Dendritic cell treated with granulocyte-macrophage colony-stimulating factor and Interleukin-4, amounts not matched to agents 40 ng/mL and 50 ng/mL, for 4 days (primary cell): ENCODE data around the gene THUMPD2.

Experiments used
- H3K27ac Mint-ChIP-seq: one replicate; pipeline ENCODE4 v1.8.0; 2022; ENCODE audit warnings: mild to moderate bottlenecking, mixed read lengths
- H3K27me3 Mint-ChIP-seq: one replicate; pipeline ENCODE4 v1.8.0; 2022; ENCODE audit warnings: mild to moderate bottlenecking, mixed read lengths
- H3K36me3 Mint-ChIP-seq: one replicate; pipeline ENCODE4 v1.8.0; 2022; ENCODE audit warnings: low read depth, mixed read lengths
- H3K4me1 Mint-ChIP-seq: one replicate; pipeline ENCODE4 v1.8.0; 2022; ENCODE audit warnings: low read depth, mixed read lengths
- H3K4me3 Mint-ChIP-seq: one replicate; pipeline ENCODE4 v1.8.0; 2022; ENCODE audit warnings: mild to moderate bottlenecking, moderate library complexity, mixed read lengths
- H3K9me3 Mint-ChIP-seq: one replicate; pipeline ENCODE4 v1.8.0; 2022; ENCODE audit warnings: mixed read lengths
- intact Hi-C: fragments of 100-400 bp; cut with micrococcal nuclease; formaldehyde crosslinking; loops from one replicate; pipeline ENCODE4 v1.15.0; 2022

Gene THUMPD2

GRCh38 chr2:39780825-39781600 is 2.0 kb upstream of the THUMPD2 start:
- intact Hi-C loops, result no loop called here
- Mint-ChIP-seq H3K4me3 (peak overlapping the region; percentile 41), H3K27me3 (peaks cover 2% of the 10 kb centered on the region), H3K36me3 (peaks cover 7% of the 10 kb centered on the region), H3K9me3 (no peaks in the 10 kb centered on the region), H3K4me1 (peaks cover 55% of the 10 kb centered on the region), H3K27ac (peak overlapping the region; percentile 23)

GRCh38 chr2:39779927-39780326 is 869 bp upstream of the THUMPD2 start:
- Mint-ChIP-seq H3K4me1 (peaks cover 59% of the 10 kb centered on the region), H3K4me3 (peak overlapping the region; percentile 88), H3K27me3 (peaks cover 2% of the 10 kb centered on the region), H3K36me3 (peaks cover 7% of the 10 kb centered on the region), H3K27ac (peak overlapping the region; percentile 95), H3K9me3 (no peaks in the 10 kb centered on the region)
- intact Hi-C loops, result loop anchor here (5.0 kb wide), 1 partner anchor 343 kb away; the partner anchor contains the start of gene MAP4K3

GRCh38 chr2:39779341-39779851 is 338 bp upstream of the THUMPD2 start:
- Mint-ChIP-seq H3K9me3 (no peaks in the 10 kb centered on the region), H3K4me3 (peak overlapping the region; percentile 88), H3K27ac (peak overlapping the region; percentile 95), H3K4me1 (peaks cover 62% of the 10 kb centered on the region), H3K36me3 (peaks cover 7% of the 10 kb centered on the region), H3K27me3 (peaks cover 2% of the 10 kb centered on the region)
- intact Hi-C loops, result loop anchor here (5.0 kb wide), 1 partner anchor 342 kb away; the partner anchor contains the start of gene MAP4K3

- H3K27me3 Mint-ChIP-seq, result peaks cover 2% of the 10 kb centered on the region
Observed at GRCh38 chr2:39778233-39778632, 825 bp downstream of the THUMPD2 start.

GRCh38 chr2:39772812-39773152 is 6.3 kb downstream of the THUMPD2 start:
- Mint-ChIP-seq H3K27me3 (no peaks in the 10 kb centered on the region), H3K9me3 (no peaks in the 10 kb centered on the region), H3K4me3 (no peak overlapping the region), H3K27ac (no peak overlapping the region), H3K36me3 (peaks cover 14% of the 10 kb centered on the region), H3K4me1 (peaks cover 24% of the 10 kb centered on the region)
- intact Hi-C loops, result no loop called here

More at GRCh38 chr2:39778233-39778632, 825 bp downstream of the THUMPD2 start:
- Mint-ChIP-seq H3K9me3 (no peaks in the 10 kb centered on the region), H3K4me3 (peak overlapping the region; percentile 88), H3K4me1 (peaks cover 57% of the 10 kb centered on the region), H3K36me3 (peaks cover 7% of the 10 kb centered on the region), H3K27ac (peak overlapping the region; percentile 95)
- intact Hi-C loops, result loop anchor here (5.0 kb wide), 1 partner anchor 341 kb away; the partner anchor contains the start of gene MAP4K3

- peaks cover 16% of the 10 kb centered on the region for H3K36me3 Mint-ChIP-seq
- intact Hi-C loops, result no loop called here
- no peaks in the 10 kb centered on the region for H3K27me3 Mint-ChIP-seq
- no peak overlapping the region for H3K4me3 Mint-ChIP-seq
- H3K27ac Mint-ChIP-seq, result no peak overlapping the region
- H3K4me1 Mint-ChIP-seq, result peaks cover 19% of the 10 kb centered on the region
- H3K9me3 Mint-ChIP-seq, result no peaks in the 10 kb centered on the region
Observed at GRCh38 chr2:39772086-39772811, 6.8 kb downstream of the THUMPD2 start.

GRCh38 chr2:39762448-39762847 is 16.6 kb downstream of the THUMPD2 start:
- Mint-ChIP-seq H3K4me3 (no peak overlapping the region), H3K4me1 (peaks cover 9% of the 10 kb centered on the region), H3K9me3 (no peaks in the 10 kb centered on the region), H3K36me3 (peaks cover 71% of the 10 kb centered on the region), H3K27me3 (no peaks in the 10 kb centered on the region), H3K27ac (no peak overlapping the region)
- intact Hi-C loops, result no loop called here

GRCh38 chr2:39757156-39757555 is 21.9 kb downstream of the THUMPD2 start:
- Mint-ChIP-seq H3K27ac (no peak overlapping the region), H3K4me1 (peaks cover 9% of the 10 kb centered on the region), H3K36me3 (peaks cover 68% of the 10 kb centered on the region), H3K4me3 (no peak overlapping the region), H3K27me3 (no peaks in the 10 kb centered on the region), H3K9me3 (no peaks in the 10 kb centered on the region)
- intact Hi-C loops, result no loop called here

GRCh38 chr2:39755466-39755865 is 23.6 kb downstream of the THUMPD2 start:
- Mint-ChIP-seq H3K27ac (no peak overlapping the region), H3K4me3 (no peak overlapping the region)
- intact Hi-C loops, result no loop called here

GRCh38 chr2:39743269-39743776 is 35.7 kb downstream of the THUMPD2 start:
- no peak overlapping the region for H3K4me3 Mint-ChIP-seq
- no peak overlapping the region for H3K27ac Mint-ChIP-seq
- peaks cover 26% of the 10 kb centered on the region for H3K4me1 Mint-ChIP-seq
- intact Hi-C loops, result no loop called here
- peaks cover 42% of the 10 kb centered on the region for H3K36me3 Mint-ChIP-seq
- H3K27me3 Mint-ChIP-seq, result no peaks in the 10 kb centered on the region
- no peaks in the 10 kb centered on the region for H3K9me3 Mint-ChIP-seq

More at GRCh38 chr2:39755466-39755865, 23.6 kb downstream of the THUMPD2 start:
- Mint-ChIP-seq H3K4me1 (peaks cover 7% of the 10 kb centered on the region), H3K9me3 (no peaks in the 10 kb centered on the region), H3K27me3 (no peaks in the 10 kb centered on the region), H3K36me3 (peaks cover 62% of the 10 kb centered on the region)

GRCh38 chr2:39741871-39742270 is 37.2 kb downstream of the THUMPD2 start:
- Mint-ChIP-seq H3K4me3 (no peak overlapping the region), H3K9me3 (no peaks in the 10 kb centered on the region), H3K36me3 (peaks cover 54% of the 10 kb centered on the region), H3K27ac (no peak overlapping the region), H3K27me3 (no peaks in the 10 kb centered on the region), H3K4me1 (peaks cover 40% of the 10 kb centered on the region)
- intact Hi-C loops, result no loop called here

- peaks cover 48% of the 10 kb centered on the region for H3K4me1 Mint-ChIP-seq
- H3K36me3 Mint-ChIP-seq, result peaks cover 68% of the 10 kb centered on the region
- H3K27ac Mint-ChIP-seq, result no peak overlapping the region
- no peaks in the 10 kb centered on the region for H3K9me3 Mint-ChIP-seq
- no peaks in the 10 kb centered on the region for H3K27me3 Mint-ChIP-seq
- intact Hi-C loops, result no loop called here
- H3K4me3 Mint-ChIP-seq, result no peak overlapping the region
Observed at GRCh38 chr2:39739386-39739785, 39.7 kb downstream of the THUMPD2 start.

- Mint-ChIP-seq H3K27me3 (no peaks in the 10 kb centered on the region), H3K4me1 (peaks cover 48% of the 10 kb centered on the region), H3K4me3 (no peak overlapping the region), H3K27ac (no peak overlapping the region), H3K36me3 (peaks cover 71% of the 10 kb centered on the region), H3K9me3 (no peaks in the 10 kb centered on the region)
- intact Hi-C loops, result no loop called here
Observed at GRCh38 chr2:39738936-39739335, 40.1 kb downstream of the THUMPD2 start.

- Mint-ChIP-seq H3K27ac (no peak overlapping the region), H3K4me1 (peaks cover 42% of the 10 kb centered on the region), H3K4me3 (no peak overlapping the region), H3K9me3 (no peaks in the 10 kb centered on the region), H3K27me3 (no peaks in the 10 kb centered on the region), H3K36me3 (peaks cover 69% of the 10 kb centered on the region)
- intact Hi-C loops, result no loop called here
Observed at GRCh38 chr2:39737661-39738060, 41.4 kb downstream of the THUMPD2 start.
